Measurements from ENCODE around the gene USF2. TPM values are rescaled to one million over a fixed set of nuclear protein-coding genes. Genes with fewer than 3 reads are reported as not detected.

Gene USF2
- total RNA-seq, 4 donors from 2014 or later, result 98.9 to 133 (median 126) TPM

DNA sequence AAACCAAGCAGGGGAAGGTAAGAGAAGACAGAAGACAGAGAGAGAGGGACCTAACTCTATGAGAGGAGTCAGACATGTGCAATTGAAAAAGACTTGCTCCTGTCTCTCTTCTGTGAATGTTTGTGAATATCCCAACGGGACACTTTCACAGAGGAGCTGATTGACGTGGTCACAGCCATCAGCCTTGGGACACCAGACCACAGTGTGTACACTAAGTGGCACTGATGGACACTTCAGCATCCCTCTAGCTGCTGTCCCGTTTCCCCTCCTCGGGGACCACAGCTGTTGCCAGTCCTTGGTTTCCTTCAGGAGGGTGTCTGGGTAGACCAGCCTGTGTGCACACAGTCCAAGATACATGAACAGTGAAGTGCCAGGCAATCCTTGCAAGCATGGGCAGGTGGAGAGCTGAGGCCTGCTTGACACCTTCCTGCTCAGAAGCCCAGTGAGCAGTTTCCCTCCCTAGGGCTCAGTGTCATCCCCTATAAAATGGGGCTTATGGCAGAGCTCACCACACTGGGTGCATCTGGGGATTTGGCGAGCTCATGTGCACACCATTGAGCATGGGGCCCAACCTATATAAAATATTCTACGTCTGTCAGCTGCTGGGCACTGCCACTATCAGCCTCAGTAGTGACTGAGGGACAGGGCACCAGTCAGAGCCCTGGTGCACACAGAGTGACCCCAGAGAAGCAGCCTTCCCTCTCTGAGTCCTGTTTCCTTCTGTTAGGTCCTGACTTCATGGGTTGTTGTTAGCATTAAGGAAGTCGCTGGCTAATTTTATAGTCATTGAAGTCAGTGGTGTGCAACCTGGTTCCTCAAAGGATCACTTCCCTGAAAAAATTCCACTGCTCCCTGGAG, 4.3 kb upstream of the USF2 start:
- H3K36me3 ChIP-seq, result no peaks in the 10 kb centered on the region
- no peaks in the 10 kb centered on the region for H3K27me3 ChIP-seq
- intact Hi-C loops (cut with DNase I), result no loop called here
- H3K9me3 ChIP-seq, result no peaks in the 10 kb centered on the region
- 80 to 81% methylated on average over 6 to 7 of the region's 7 CpGs for WGBS, 2 donors
- no peak for TF ChIP-seq POLR2A (IDR thresholded peaks at IDR 0.05)
- TF ChIP-seq, protein P1, sequence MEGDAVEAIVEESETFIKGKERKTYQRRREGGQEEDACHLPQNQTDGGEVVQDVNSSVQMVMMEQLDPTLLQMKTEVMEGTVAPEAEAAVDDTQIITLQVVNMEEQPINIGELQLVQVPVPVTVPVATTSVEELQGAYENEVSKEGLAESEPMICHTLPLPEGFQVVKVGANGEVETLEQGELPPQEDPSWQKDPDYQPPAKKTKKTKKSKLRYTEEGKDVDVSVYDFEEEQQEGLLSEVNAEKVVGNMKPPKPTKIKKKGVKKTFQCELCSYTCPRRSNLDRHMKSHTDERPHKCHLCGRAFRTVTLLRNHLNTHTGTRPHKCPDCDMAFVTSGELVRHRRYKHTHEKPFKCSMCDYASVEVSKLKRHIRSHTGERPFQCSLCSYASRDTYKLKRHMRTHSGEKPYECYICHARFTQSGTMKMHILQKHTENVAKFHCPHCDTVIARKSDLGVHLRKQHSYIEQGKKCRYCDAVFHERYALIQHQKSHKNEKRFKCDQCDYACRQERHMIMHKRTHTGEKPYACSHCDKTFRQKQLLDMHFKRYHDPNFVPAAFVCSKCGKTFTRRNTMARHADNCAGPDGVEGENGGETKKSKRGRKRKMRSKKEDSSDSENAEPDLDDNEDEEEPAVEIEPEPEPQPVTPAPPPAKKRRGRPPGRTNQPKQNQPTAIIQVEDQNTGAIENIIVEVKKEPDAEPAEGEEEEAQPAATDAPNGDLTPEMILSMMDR (IDR thresholded peaks at IDR 0.05), result no peak
- no peak for DNase-seq
- peak overlapping the region in 1 of 3 donors; percentile 12 for H3K27ac ChIP-seq
- H3K4me1 ChIP-seq, result peaks cover 24 to 40% of the 10 kb centered on the region in 2 donors
- no peak overlapping the region for H3K4me3 ChIP-seq (replicated peaks in 1 of 3)

GRCh38 chr19:35265126-35265899, 3.4 kb upstream of the USF2 start:
- no peaks in the 10 kb centered on the region for H3K9me3 ChIP-seq
- WGBS, 2 donors, result 56 to 66% methylated on average over 6 of the region's 6 CpGs
- DNase-seq, result peak; percentile 56 to 60
- H3K4me1 ChIP-seq, result peaks cover 30 to 46% of the 10 kb centered on the region in 2 donors
- no peaks in the 10 kb centered on the region for H3K27me3 ChIP-seq
- peak overlapping the region in 1 of 3 donors; percentile 12 for H3K27ac ChIP-seq
- H3K4me3 ChIP-seq (replicated peaks in 1 of 3), result no peak overlapping the region
- no peak for TF ChIP-seq POLR2A (IDR thresholded peaks at IDR 0.05)
- TF ChIP-seq, protein P1 (IDR thresholded peaks at IDR 0.05), result no peak
- peaks cover 0 to 2% of the 10 kb centered on the region in 2 donors for H3K36me3 ChIP-seq
- intact Hi-C loops (cut with DNase I), result no loop called here

DNA sequence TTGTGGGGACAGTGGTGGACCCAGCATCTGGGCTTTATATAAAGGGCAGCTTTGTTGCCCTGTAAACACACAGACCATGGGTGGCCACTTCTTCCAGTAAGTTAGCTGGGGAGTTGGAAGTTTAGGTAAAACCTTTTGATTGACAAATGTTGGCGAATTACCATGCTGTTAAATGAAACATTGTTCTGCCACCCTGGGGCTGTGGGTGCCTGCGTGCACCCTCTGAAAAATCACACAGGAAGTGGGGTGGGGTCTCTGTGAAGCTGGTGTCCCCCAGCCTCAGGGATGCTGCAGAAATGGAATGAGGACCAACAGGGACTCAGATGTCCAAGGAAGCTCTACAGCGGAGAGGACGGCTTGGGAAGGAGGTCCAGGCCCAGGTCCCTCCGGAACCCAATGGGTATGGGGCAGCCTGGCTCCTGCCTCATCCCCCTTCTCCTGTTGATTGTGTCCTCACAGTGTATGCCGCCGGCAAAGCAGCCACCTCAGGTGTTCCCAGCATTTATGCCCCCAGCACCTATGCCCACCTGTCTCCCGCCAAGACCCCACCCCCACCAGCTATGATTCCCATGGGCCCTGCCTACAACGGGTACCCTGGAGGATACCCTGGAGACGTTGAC, 2.8 kb upstream of the USF2 start:
- TF ChIP-seq, protein P1 (IDR thresholded peaks at IDR 0.05), result no peak
- TF ChIP-seq POLR2A (IDR thresholded peaks at IDR 0.05), result no peak
- 84 to 89% methylated on average over 10 of the region's 10 CpGs for WGBS, 2 donors
- Histone ChIP-seq H3K27me3 (no peaks in the 10 kb centered on the region), H3K36me3 (peaks cover 2 to 9% of the 10 kb centered on the region in 2 donors), H3K4me1 (peaks cover 32 to 49% of the 10 kb centered on the region in 2 donors), H3K9me3 (no peaks in the 10 kb centered on the region), H3K4me3 (replicated peaks in 1 of 3) (no peak overlapping the region), H3K27ac (peak overlapping the region in 1 of 3 donors; percentile 95)
- DNase-seq, result no peak
- intact Hi-C loops (cut with DNase I), result loop anchor here (2.0 kb wide), 1 partner anchor 17 kb away; the partner anchor contains the start of gene LSR

GRCh38 chr19:35266520-35267352, 2.0 kb upstream of the USF2 start:
- intact Hi-C loops (cut with DNase I), result loop anchor here (2.0 kb wide), 1 partner anchor 18 kb away; the partner anchor contains the start of gene LSR
- Histone ChIP-seq H3K27me3 (no peaks in the 10 kb centered on the region), H3K36me3 (peaks cover 9 to 16% of the 10 kb centered on the region in 2 donors), H3K27ac (peak overlapping the region; percentile 91 to 97 (median 95)), H3K9me3 (no peaks in the 10 kb centered on the region), H3K4me1 (peaks cover 27 to 45% of the 10 kb centered on the region in 2 donors), H3K4me3 (replicated peaks in 1 of 3) (peak overlapping the region; percentile 68 to 100 (median 86))
- TF ChIP-seq, protein P1 (IDR thresholded peaks at IDR 0.05), result no peak
- TF ChIP-seq POLR2A (IDR thresholded peaks at IDR 0.05), result no peak
- WGBS, 2 donors, result 46 to 88% methylated on average over 7 to 14 of the region's 39 CpGs
- peak; percentile 21 to 42 for DNase-seq

All from thyroid gland (tissue), 4 donors.